K562 (cell line): ENCODE data around the gene RPL15. TPM values are rescaled to one million over a fixed set of nuclear protein-coding genes. Genes with fewer than 3 reads are reported as not detected.

Experiments used
- MYC ChIP-seq, 2 experiments: fragments of 250-450 bp in 1 of 2; sonication (Bioruptor Pico) in 1 of 2; IDR thresholded peaks; 2 replicates each; pipeline versions ENCODE4 v1.5.1 to v1.6.1; 2012 to 2021; ENCODE audit warnings: low read depth in 2 of 2, borderline replicate concordance in 1 of 2, improper control_type of control experiment in 1 of 2, low read length in 1 of 2, mild to moderate bottlenecking in 1 of 2, moderate library complexity in 1 of 2
- TBL1XR1 ChIP-seq, 2 experiments: IDR thresholded peaks; 2 replicates each; pipeline ENCODE4 v1.6.1; 2012; ENCODE audit warnings: improper control_type of control experiment in 2 of 2, low read length in 2 of 2, mild to moderate bottlenecking in 1 of 2
- YBX1 ChIP-seq: fragments of 450-650 bp; IDR thresholded peaks from 2 replicates; pipeline ENCODE4 v1.7.1; 2016; ENCODE audit warnings: mild to moderate bottlenecking
- polyA plus RNA-seq, 8 experiments: library from polyadenylated mRNA; depleted of rRNA in 4 of 8; stranded (reverse) in 5 of 8; unstranded in 3 of 8; fragments of >200 nt; fragmentation: Nextera tagmentation in 2 of 8; fragmentation: Illumina TruSeq in 1 of 8; extraction: Ambion mirVana in 2 of 8; extraction: Trizol in 1 of 8; gene quantifications; 2 replicates each; pipeline versions ENCODE4 v1.2.1 to v1.2.3, GENCODE V29; 2011 to 2014; ENCODE audit warnings: inconsistent platforms in 1 of 8, missing spikeins in 1 of 8
- total RNA-seq, 7 experiments: library from RNA; depleted of rRNA in 6 of 7; stranded (reverse); fragments of >200 nt in 6 of 7; fragmentation: Illumina TruSeq in 2 of 7; extraction: Trizol in 2 of 7; gene quantifications; 2 replicates each; pipeline versions ENCODE4 v1.2.1 to v1.2.3, GENCODE V29; 2011 to 2021; ENCODE audit warnings: low replicate concordance in 1 of 7
- TF ChIP-seq, protein P1 (sequence below): sonication (generic); formaldehyde crosslinking; IDR thresholded peaks from 2 replicates; pipeline ENCODE4 v1.4.0; 2020; ENCODE audit warnings: mild to moderate bottlenecking, missing genetic modification reagents
- TF ChIP-seq, protein P2 (sequence below): sonication (generic); formaldehyde crosslinking; IDR thresholded peaks from 2 replicates; pipeline ENCODE4 v1.8.0; 2022; ENCODE audit warnings: missing genetic modification reagents, mild to moderate bottlenecking, borderline replicate concordance
- TF ChIP-seq, protein P3 (sequence below), 2 experiments: fragments of 450-650 bp in 1 of 2; sonication (generic) in 1 of 2; formaldehyde crosslinking; conservative IDR thresholded peaks; 2 replicates each; pipeline versions ENCODE4 v1.4.0 to v1.8.1; 2020 to 2022; ENCODE audit warnings: mild to moderate bottlenecking in 1 of 2, missing genetic modification reagents in 1 of 2
- TF ChIP-seq, protein P4 (sequence below), 2 experiments: fragments of 450-650 bp; conservative IDR thresholded peaks; 2 replicates each; pipeline ENCODE4 v1.6.1; 2017; ENCODE audit warnings: mild to moderate bottlenecking in 2 of 2, moderate library complexity in 2 of 2

RPL15 gene
- total and polyA plus RNA-seq, 9 of the 15 experiments (the other 6 are each of a cell fraction or from before 2014, with no cell fraction given), result 2,393 to 8,850 (median 3,928) TPM

DNA sequence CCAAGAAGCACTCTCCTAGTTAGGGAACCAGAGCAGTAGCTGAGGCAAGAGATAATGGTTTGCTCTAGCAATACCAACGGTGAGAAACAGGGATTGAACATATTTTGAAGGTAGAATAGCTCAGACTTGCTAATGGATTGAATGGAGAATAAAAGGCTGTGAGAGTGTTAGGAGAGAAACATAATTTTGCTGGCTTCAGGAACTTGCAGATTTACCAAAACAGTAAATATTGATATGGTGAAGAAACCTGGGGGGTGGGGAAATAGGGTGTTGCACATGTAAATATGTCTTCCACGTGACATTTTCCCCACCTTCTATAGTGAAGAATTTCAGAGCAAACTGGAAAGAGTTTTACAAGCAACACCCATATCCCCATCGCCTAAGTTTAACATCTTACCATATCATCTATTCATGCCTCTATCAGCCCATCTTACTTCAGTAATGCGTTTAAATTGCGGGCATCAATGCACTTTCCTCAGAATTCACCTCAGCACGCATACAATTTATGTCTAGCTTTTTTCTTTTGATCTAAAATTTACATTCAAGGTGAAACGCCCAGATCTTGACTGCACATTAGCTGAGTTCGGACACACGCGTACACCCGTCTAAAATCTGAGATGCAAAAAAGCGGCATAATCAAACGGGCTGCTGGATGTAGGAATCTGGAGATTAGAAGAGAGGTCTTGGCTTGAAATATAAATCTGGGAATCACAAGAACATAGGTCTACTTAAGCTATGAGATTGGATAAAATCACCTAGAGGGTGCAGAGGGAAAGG, 27.3 kb downstream of the RPL15 start (continued):
- TF ChIP-seq, protein P1, sequence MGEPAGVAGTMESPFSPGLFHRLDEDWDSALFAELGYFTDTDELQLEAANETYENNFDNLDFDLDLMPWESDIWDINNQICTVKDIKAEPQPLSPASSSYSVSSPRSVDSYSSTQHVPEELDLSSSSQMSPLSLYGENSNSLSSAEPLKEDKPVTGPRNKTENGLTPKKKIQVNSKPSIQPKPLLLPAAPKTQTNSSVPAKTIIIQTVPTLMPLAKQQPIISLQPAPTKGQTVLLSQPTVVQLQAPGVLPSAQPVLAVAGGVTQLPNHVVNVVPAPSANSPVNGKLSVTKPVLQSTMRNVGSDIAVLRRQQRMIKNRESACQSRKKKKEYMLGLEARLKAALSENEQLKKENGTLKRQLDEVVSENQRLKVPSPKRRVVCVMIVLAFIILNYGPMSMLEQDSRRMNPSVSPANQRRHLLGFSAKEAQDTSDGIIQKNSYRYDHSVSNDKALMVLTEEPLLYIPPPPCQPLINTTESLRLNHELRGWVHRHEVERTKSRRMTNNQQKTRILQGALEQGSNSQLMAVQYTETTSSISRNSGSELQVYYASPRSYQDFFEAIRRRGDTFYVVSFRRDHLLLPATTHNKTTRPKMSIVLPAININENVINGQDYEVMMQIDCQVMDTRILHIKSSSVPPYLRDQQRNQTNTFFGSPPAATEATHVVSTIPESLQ (CRISPR knock-in tag), result 0 out of 2 replicates have a peak, but pooled peaks have one; percentile 42
- TF ChIP-seq, protein P2, sequence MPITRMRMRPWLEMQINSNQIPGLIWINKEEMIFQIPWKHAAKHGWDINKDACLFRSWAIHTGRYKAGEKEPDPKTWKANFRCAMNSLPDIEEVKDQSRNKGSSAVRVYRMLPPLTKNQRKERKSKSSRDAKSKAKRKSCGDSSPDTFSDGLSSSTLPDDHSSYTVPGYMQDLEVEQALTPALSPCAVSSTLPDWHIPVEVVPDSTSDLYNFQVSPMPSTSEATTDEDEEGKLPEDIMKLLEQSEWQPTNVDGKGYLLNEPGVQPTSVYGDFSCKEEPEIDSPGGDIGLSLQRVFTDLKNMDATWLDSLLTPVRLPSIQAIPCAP (CRISPR knock-in tag), result no peak
- TF ChIP-seq YBX1, result no peak
- 0 out of 2 replicates have a peak, but pooled peaks have one; percentile 4 for TF ChIP-seq MYC (IDR thresholded peaks at IDR 0.05; ENCODE audit: low read depth, low read length)
- TF ChIP-seq MYC (CRISPR knock-in tag; IDR thresholded peaks at IDR 0.05; ENCODE audit: borderline replicate concordance, low read depth), result no peak
- peak in 1 of 2 experiments; percentile 23; a peak in 1 of 4 replicates for TF ChIP-seq TBL1XR1 (IDR thresholded peaks at IDR 0.05; ENCODE audit: low read length in 2 of 2)
- TF ChIP-seq, protein P3, sequence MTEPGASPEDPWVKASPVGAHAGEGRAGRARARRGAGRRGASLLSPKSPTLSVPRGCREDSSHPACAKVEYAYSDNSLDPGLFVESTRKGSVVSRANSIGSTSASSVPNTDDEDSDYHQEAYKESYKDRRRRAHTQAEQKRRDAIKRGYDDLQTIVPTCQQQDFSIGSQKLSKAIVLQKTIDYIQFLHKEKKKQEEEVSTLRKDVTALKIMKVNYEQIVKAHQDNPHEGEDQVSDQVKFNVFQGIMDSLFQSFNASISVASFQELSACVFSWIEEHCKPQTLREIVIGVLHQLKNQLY (CRISPR knock-in tag; conservative IDR thresholded peaks at IDR 0.05), result no peak
- TF ChIP-seq, protein P4, sequence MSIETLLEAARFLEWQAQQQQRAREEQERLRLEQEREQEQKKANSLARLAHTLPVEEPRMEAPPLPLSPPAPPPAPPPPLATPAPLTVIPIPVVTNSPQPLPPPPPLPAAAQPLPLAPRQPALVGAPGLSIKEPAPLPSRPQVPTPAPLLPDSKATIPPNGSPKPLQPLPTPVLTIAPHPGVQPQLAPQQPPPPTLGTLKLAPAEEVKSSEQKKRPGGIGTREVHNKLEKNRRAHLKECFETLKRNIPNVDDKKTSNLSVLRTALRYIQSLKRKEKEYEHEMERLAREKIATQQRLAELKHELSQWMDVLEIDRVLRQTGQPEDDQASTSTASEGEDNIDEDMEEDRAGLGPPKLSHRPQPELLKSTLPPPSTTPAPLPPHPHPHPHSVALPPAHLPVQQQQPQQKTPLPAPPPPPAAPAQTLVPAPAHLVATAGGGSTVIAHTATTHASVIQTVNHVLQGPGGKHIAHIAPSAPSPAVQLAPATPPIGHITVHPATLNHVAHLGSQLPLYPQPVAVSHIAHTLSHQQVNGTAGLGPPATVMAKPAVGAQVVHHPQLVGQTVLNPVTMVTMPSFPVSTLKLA (conservative IDR thresholded peaks at IDR 0.05), result peak; percentile 34 to 45; a peak in 2 of 4 replicates
